Amygdala (tissue), 56 donors: Measurements from ENCODE around the gene DHDH.
"Not testable (repeated sequence)": the region's sequence is repeated elsewhere in the genome, so short reads cannot be mapped to it uniquely, and the experiment has no call there.

Experiments used
- DNase-seq, 56 donors: peaks; one replicate each; lab custom pipeline; 2025; lab: John Stamatoyannopoulos, UW

Gene DHDH

DNA sequence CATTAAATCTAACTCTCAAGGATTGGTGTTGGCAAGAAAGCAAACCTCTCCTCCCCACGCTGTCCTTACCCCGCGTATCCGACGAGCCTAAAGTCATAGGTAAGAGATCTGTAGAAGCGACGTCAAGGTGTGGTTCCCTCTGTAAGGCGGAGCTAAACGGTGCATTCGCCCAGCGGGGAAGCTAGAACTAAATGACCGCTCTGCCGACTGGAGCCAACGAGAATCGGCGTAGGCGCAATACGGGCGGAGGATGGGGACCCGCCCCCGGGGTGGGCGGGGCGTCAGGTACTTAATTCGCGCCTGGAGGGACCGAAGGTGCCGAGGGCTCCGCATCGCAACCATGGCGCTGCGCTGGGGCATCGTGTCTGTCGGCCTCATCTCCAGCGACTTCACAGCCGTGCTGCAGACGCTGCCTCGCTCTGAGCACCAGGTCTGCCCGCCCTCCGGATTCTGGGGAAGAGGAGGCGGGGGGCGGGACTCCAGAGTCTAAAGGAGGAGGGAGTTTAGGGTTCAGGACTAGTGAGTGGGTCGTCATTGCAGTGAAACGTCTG is at the start of gene DHDH:
TSS of gene DHDH (plus strand) at position 318 of the 551 bp plus-strand sequence. CDS start at position 341, 23 bp downstream.
- DNase-seq: peak in 45 of 56 donors; percentile 3 to 76 (median 43)

DNA sequence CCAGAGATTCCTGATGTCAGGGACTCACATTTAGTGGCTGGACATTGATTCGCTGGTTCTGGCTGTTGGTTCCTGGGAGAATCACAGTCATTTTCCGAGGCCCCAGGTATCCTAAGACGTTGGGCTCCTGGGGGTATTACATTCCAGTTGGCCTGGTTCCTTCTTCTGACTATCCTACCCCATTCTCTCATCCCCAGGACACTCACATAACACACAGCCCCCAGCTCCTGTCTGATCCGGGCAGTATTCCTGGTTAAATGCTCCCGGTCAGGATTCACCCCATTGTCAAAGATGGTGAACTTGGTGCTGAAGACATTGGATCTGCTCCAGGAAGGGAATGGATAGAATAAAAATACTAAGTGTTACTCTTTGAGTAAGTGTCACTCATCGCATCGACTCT is 49.8 kb upstream of the DHDH start:
- DNase-seq: no peak

DNA sequence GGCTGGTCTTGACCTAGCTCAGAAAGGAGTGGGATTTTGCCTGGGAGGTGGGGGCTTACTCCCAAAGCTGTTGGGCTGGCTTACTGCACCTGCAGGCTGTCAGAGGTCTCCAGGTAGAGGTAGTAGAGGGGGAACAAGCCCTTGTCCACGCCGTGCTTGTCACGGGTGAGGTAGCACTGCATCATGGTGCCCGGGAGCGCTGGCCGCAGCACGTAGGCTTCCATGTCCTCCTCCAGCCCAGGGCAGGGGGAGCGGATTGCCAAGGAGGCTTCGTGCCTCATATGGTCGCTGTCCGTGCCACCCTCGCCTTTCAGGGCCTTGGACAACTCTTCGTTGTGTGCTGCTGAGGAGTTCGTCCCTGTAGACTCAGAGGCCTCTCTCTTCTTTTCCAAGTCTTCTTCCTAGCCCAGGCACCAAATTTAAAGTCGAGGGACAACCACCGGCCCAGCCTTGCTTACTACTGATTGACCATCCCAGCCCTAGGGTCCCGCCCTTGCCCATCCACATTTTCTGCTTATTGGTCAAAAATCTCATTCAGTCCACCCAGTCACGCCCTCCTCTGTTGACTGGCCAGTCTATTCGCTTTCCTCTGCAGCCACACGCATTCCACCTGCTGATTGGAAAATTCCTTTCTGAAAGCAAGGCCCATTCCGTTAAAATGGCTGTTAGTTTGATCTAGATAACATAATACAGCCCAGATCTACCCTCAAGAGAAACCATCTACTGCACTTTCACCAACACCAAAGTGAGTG is 45.5 kb upstream of the DHDH start:
- no peak for DNase-seq

DNA sequence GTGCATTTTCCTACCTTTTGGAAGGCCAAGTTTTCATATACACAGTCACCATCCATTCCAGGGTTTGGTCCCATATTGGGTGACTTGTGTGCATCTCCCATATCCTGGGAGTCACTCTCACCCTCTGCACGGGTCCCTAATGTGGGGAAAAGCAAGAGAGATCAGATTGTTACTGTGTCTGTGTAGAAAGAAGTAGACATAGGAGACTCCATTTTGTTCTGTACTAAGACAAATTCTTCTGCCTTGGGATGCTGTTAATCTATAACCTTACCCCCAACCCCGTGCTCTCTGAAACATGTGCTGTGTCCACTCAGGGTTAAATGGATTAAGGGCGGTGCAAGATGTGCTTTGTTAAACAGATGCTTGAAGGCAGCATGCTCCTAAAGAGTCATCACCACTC is 44.0 kb upstream of the DHDH start:
- not testable (repeated sequence) for DNase-seq

DNA sequence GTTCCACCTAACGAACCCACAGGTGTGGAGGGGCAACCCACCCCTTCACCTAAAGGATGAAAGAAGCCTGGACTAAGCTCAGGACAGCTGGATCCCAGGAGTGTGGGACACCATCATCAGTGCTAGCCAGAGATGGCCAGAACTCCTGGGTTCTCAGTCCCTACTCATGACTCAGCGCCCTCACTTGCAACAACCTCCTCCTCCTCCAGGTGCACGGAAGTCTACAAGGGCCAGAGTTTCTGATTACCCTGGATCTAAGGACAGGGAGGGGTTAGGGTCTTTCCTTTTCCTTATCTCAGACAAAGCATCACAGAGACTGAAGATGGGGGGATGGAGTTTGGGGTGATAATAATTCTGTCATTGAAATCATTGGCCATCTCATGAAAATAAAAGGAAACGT is 42.9 kb upstream of the DHDH start:
- DNase-seq: no peak

DNA sequence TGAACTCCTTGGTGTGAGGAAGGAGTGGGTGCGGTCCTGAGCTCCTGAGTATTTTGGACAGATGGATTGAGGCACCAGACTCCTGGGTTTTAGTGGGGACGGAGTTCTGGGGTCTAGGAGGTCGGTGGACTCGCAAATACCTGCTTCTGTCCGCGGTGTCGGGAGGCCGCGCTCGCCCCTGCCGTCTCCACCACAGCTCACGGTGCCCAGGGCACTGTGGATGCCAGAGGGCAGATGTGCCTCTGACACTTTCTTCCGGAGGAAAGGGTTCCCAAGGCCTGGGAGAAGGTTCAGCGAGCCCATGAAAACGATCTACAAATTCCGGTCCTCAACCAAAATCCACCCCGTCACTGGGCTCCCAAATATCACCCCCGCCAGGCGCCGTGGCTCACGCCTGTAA is 38.3 kb upstream of the DHDH start:
- DNase-seq: no peak

DNA sequence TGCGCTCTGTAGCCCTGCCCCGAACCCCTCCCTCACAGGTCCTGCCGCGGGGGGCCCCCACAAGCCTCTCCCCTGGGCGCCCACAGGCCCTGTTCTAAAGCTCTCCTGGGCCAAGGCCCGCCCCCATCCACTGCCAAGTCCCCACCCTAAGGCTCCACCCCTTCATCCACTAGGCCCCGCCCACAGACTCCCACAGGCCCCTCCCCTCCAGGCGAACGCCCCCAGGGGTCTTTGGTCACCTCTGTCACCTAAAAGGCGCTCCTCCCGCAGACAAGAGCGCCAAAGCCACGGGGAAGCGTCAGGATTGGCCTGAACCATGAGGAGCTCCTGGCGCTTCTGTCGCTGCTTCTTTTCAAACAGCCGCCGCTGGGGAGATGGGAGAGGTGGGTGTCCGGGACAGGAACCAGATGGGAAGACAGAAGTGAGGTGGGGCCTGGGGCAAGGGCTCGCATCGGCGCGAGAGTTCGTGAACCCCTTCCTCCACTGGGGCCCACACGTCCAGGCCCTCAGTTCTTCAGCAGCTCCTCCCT is 37.2 kb upstream of the DHDH start:
- peak in 30 of 56 donors; percentile 6 to 87 (median 40) for DNase-seq

DNA sequence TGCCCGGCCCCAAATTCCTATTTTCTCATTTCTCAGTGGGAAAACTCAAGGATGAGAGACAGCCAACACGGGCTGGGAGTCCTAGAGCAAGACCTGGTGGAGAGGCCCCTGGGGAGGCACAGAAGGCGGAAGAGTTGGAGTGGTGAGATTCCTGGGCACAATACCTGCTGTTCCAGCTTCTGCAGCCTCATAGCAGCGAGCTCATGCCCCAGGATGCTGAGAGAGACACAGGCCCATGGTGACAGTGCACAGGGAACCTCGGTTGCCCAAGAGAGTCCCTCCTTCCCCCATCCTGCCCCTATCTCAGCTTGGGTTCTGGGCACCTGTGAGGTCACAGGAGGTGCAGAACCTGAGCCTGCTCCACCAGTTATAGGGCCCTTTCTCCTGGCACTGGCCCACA is 36.3 kb upstream of the DHDH start:
- DNase-seq: no peak

DNA sequence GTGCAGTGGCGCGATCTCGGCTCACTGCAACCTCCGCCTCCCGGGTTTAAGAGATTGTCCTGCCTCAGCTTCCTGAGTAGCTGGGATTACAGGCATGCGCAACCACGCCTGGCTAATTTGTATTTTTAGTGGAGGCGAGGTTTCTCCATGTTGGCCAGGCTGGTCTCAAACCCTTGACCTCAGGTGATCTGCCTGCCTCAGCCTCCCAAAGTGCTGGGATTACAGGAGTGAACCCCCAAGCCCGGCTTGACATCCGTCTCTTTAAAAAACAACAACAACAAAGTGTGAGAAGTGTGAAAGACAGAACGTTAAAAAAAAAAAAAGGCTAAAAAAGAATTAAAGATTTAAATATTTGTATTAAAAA is 34.1 kb upstream of the DHDH start:
- not testable (repeated sequence) for DNase-seq

DNA sequence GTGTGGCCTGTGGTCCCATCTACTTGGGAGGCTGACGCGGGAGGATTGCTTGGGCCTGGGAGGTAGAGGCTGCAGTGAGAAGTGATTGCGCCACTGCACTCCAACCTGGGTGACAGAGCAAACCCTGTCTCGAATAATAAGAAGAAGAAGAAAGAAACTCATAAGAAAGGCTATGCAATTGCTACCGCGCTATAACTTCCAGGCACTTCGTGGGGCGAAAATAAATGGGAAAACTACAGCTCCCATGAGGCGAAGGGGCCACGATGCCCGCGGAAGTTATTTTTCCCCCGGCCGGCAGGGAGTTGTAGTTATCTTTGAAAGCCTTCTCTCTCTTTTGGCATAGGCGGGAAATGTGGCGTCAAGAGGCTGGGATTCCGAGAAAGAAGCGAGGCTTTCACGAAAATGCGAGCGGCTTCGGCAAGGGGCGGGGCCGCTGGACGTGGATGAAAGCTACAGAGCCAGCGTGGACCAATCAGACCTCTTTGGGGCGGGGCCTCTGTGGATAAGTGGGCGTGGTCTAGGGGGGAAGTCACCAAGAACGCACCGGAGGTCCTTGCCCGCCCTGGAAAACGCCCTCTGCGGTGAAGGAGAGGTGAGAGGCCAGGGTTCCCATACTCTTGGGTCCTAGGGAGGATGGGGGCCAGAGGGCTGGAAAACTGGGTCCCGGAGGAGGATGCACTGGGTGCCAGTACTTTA is 33.6 kb upstream of the DHDH start, which contains the start of gene NUCB1:
TSS of gene NUCB1 (plus strand) at position 532 of the 696 bp plus-strand sequence. CDS start 485 bp downstream, outside the sequence.
- DNase-seq: peak in 55 of 56 donors; percentile 69 to 99 (median 97)

DNA sequence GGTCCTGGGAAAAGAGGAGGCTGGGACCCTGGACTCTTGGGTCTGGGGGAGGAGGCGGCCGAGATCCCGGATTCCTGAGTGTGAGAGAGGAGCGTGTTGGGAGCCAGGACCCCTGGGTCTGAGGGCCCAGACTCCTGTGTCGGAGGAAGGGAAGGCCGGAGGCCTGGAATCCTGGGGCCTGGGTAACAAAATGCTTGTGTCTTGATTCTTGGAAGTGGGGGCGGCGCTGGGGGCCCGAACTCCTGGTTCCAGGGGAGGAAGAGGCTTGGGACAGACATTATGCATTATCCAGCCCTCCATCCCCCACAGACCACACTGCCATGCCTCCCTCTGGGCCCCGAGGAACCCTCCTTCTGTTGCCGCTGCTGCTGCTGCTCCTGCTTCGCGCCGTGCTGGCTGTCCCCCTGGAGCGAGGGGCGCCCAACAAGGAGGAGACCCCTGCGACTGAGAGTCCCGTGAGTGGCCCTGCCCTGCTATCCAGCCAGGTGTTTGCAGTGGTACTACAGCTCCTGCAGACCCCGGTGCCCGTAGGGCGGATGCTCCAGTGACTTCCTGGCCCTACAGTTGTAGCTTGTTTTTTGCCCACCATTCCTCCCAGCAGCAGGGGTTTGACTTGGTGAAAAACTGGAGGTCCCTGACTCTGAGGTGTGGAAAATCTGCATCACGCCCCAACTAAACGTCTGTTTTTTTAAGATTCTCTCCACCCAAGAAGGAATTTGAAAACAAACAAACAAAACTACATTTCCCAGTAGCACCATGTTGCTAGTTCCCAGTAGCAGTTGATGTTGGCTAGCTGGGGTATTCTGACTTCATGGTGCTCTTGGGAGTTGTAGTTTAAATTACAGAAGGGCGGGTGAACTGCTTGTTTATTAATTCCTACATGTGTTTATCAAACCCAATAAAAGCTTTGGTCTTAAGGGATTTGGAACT is 32.8 kb upstream of the DHDH start:
- DNase-seq: peak in 8 of 56 donors; percentile 8 to 51 (median 24)

DNA sequence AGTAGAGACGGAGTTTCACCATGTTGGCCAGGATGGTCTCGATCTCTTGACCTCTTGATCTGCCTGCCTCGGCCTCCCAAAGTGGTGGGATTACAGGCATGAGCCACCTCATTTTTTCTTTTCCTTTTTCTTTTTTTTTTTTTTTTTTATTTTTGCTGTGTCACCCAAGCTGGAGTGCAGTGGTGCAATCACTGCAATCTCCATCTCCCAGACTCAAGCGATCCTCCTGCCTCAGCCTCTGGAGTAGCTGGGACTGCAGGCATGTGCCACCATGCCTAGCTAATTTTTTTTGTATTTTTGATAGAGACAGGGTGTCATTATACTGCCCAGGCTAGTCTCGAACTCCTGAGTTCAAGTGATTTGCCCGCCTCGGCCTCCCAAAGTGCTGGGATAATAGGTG is 31.2 kb upstream of the DHDH start:
- not testable (repeated sequence) for DNase-seq

DNA sequence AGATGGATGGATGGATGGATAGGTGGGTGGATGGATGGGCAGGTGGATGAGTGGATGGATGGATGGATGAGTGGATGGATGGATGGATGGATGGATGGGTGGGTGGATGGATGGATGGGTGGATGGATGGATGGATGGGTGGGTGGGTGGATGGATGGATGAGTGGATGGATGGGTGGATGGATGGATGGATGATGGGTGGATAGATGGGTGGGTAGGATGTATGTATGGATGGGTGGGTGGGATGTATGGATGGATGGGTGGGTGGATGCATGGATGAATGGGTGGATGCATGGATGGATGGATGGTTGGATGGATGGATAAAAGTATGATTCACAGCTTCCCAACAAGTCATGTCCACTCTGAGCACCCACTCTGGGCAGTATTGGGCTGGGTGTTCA is 29.7 kb upstream of the DHDH start:
- not testable (repeated sequence) for DNase-seq

DNA sequence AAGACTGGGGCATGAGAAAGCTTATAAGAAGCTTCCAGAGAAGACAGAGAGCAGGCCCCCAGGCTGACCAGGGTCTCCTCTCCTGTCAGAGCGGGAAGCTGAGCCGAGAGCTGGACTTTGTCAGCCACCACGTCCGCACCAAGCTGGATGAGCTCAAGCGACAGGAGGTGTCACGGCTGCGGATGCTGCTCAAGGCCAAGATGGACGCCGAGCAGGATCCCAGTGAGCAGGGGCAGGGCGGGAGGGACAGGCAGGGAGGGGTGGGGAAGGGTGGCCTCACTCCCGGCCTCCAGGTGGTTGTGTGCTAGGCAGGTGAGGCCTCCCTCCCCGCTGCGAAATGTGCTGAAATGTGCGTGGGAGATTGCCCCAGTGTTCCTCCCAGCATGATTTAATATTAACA is 27.8 kb upstream of the DHDH start:
- DNase-seq: no peak

DNA sequence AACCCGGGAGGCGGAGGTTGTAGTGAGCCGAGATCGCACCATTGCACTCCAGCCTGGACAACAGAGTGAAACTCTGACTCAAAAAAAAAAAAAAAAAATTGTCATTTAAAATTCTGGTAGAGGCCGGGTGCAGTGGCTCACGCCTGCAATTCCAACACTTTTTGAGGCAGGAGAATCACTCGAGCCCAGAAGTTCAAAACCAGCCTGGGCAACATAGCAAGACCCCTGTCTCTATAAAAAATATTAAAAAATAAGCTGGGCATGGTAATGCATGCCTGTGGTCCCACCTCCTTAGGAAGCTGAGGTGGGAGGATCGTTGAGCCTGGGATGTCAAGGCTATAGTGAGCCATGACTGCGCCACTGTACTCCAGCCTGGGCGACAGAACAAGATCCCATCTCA is 27.2 kb upstream of the DHDH start:
- no peak for DNase-seq

DNA sequence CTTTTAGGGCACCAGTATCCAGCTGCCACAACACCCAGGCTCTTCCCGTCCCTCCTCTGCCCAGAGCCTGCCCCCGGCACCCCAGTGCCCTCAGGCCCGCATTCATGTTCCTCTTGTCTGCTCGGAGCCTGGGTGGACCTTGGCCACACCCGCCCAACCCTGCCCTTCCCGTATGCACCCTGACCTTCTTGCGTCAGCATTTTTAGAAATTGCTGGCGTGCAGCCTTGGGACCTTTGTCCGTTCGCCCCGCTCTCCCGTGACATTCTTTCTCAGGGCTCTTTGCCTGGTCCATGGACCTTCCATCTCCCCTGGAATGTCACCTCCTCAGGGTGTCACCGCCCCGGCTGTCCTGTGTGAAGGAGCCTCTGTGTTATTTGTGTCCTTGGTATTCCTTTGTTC is 25.8 kb upstream of the DHDH start:
- DNase-seq: no peak

DNA sequence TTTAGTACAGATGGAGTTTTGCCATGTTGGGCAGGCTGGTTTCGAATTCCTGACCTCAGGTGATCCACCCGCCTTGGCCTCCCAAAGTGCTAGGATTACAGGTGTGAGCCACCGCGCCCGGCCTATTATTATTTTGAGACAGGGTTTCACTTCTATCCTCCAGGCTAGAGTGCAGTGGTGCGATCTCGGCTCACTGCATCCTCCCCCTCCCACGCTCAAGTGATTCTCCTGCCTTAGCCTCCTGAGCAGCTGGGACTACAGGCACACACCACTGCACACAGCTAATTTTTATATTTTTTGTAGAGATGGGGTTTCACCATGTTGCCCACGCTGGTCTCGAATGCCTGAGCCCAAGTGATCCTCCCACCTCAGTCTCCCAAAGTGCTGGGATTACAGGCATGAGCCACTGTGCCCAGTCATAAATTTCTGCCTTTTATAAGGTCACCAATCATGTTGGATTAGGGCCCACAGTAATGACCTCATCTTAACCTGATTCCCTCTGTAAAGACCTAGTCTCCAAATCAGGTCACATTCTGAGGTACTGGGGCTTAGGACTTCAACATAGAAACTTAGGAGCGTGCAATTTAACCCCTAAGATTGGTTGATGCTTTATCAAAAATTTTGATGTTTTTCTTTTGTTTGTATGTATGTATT is 23.9 kb upstream of the DHDH start:
- not testable (repeated sequence) for DNase-seq

DNA sequence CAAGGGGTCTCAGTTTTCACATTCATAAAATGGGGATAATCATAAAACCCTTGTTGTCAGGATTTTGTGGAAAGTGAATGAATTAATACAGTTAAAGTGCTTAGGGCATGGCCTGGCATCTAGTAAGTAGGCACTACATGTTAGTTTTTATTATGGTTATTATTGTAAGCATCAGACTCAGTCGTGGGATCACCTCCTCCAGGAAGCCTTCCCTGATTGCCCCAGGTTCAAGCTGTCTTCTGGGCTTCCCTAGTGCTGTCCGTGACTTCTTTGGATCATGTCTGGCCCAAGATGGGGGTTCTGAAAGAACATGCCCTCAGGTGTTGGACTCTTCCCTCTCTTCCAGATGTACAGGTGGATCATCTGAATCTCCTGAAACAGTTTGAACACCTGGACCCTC is 22.7 kb upstream of the DHDH start:
- no peak for DNase-seq

DNA sequence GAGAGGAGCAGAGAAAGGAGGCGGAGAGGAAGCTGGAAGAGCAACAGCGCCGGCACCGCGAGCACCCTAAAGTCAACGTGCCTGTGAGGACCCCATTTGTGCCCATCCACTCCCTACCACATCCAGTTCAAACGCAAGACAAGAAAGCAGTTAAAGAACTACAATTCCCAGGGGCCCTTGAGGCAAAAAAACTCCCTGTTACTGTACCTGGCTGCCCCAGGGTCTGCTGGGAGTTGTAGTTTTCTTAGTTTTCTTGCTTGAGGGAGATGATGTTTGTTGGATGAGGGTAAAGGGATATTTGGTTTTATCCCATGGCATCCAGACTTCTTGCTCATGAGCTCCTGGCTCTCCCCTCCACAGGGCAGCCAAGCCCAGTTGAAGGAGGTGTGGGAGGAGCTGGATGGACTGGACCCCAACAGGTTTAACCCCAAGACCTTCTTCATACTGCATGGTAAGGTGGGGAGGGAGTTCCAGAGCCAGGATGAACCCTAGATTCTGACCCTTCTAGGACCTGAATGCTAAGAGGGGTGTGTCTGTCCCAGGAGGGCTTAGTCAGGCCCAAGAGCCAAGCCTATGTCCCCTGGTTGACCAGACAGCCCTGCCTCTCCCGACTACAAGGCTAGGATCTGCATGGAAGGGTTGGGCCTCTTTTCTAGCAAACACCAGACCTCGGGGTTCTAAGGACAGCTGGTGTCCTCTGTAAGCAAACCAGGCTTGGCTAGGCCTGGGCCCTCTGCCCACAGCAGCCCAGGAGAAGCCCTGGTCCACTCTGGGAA is 20.2 kb upstream of the DHDH start:
- no peak for DNase-seq
